ENCODE data around the gene TMEM244. TPM values are rescaled to one million over a fixed set of nuclear protein-coding genes. Genes with fewer than 3 reads are reported as not detected.
"Not testable (repeated sequence)": the region's sequence is repeated elsewhere in the genome, so short reads cannot be mapped to it uniquely, and the experiment has no call there.

Gene TMEM244
- total RNA-seq, 2 donors from 2014 or later: not detected

GRCh38 chr6:129886401-129887155, 25.5 kb upstream of the TMEM244 start:
- no peaks in the 10 kb centered on the region for H3K27me3 Mint-ChIP-seq (ENCODE audit: low read depth)
- H3K4me1 Mint-ChIP-seq (ENCODE audit: low read depth): peaks cover 20% of the 10 kb centered on the region
- H3K4me3 Mint-ChIP-seq: no peak overlapping the region
- no peak for ATAC-seq (replicated peaks in 1 of 2)
- H3K9me3 Mint-ChIP-seq: no peaks in the 10 kb centered on the region
- no peak for DNase-seq
- H3K27ac Mint-ChIP-seq: no peak overlapping the region
- peaks cover 0 to 6% of the 10 kb centered on the region in 2 donors for H3K36me3 Mint-ChIP-seq (ENCODE audit: insufficient read depth in 2 of 2)

DNA sequence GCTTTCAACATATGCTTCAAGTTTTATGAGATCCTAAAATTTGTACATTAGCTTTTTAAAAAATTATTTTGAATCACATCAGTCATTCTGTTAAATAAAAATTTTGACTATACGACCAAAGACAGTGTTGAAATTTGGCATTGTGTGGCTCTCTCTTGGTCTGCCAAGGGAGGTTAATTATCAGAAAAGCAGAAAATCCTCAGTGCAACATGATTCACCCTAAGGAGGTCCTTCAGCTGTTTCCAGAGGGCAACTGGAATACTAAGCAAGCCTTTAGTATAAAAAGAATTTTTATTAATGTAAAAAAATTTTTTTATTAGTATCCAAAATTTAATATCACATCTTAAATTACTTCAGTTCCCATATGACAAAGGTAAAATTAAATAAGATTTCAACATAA, 23.1 kb upstream of the TMEM244 start:
- H3K4me3 Mint-ChIP-seq: no peak overlapping the region
- H3K27ac Mint-ChIP-seq: no peak overlapping the region
- peaks cover 10% of the 10 kb centered on the region for H3K4me1 Mint-ChIP-seq (ENCODE audit: low read depth)
- DNase-seq: no peak
- no peak for ATAC-seq (replicated peaks in 1 of 2)
- H3K27me3 Mint-ChIP-seq (ENCODE audit: low read depth): no peaks in the 10 kb centered on the region
- peaks cover 2 to 10% of the 10 kb centered on the region in 2 donors for H3K36me3 Mint-ChIP-seq (ENCODE audit: insufficient read depth in 2 of 2)
- H3K9me3 Mint-ChIP-seq: peaks cover 0 to 1% of the 10 kb centered on the region in 2 donors

GRCh38 chr6:129882510-129883023, 21.5 kb upstream of the TMEM244 start:
- peaks cover 10% of the 10 kb centered on the region for H3K4me1 Mint-ChIP-seq (ENCODE audit: low read depth)
- H3K4me3 Mint-ChIP-seq: peak overlapping the region; percentile 18 to 28
- H3K27me3 Mint-ChIP-seq (ENCODE audit: low read depth): no peaks in the 10 kb centered on the region
- ATAC-seq (replicated peaks in 1 of 2) (no peak), DNase-seq (no peak)
- H3K27ac Mint-ChIP-seq: peak overlapping the region; percentile 8
- peaks cover 6 to 10% of the 10 kb centered on the region in 2 donors for H3K36me3 Mint-ChIP-seq (ENCODE audit: insufficient read depth in 2 of 2)
- H3K9me3 Mint-ChIP-seq: peaks cover 0 to 4% of the 10 kb centered on the region in 2 donors

DNA sequence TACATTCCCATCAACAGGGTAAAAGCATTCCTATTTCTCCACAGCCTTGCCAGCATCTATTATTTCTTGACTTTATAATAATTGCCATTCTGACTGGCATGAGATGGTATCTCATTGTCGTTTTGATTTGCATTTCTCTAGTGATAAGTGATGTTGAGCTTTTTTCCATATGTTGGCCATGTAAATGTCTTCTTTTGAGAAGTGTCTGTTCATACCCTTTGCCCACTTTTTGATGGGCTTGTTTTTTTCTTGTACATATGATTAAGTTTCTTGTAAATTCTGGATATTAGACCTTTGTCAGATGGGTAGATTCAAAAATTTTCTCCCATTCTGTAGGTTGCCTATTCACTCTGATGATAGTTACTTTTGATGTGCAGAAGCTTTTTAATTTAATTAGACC, 16.8 kb upstream of the TMEM244 start:
- not testable (repeated sequence) for ATAC-seq (replicated peaks in 1 of 2); H3K27ac Mint-ChIP-seq; H3K9me3 Mint-ChIP-seq; H3K4me3 Mint-ChIP-seq; H3K36me3 Mint-ChIP-seq (ENCODE audit: insufficient read depth in 2 of 2); DNase-seq; H3K27me3 Mint-ChIP-seq (ENCODE audit: low read depth)
- peaks cover 21% of the 10 kb centered on the region for H3K4me1 Mint-ChIP-seq (ENCODE audit: low read depth)

DNA sequence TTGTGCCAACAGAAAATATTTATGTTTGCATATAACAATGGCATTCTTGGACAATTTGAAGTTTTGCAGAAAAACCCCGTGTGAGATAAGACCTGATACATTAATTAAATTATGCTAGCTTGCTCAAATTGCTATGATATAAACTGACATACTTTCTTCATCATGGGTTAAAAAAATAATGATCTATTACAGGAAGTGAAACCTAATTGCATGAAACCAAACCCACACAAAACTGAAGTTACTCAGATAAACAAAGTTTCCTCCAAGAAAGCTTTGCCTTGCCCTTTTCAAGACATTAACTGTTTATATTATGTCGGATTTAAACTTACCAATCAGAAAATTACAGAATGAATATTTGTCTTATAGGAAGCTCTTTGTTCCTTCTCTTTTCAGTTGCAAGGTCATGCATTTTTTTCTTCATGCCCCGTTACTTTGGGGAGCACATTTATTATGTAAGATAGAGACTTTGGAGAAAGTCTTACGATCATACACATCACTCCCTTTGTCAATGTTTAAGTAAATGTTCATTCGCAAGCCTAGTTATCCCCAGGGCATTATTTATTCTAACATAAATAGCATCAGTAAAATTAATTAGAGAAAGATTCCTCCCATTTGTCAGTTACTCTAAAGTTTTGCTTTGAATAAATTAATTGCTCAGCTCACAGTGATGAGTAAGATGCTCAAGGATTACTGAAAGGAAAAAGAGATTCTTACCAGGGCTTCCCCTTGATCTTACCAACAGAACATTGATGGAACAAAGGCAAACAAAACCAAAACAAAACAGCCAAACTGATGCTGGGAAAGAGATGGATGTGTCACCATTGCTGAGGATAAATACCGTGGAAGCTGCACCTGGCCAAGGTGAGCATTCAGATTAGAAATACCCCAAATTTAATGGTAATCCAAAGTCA, 14.8 kb upstream of the TMEM244 start:
- H3K27ac Mint-ChIP-seq: peak overlapping the region; percentile 55
- ATAC-seq (replicated peaks in 1 of 2) (peak in 1 of 2 donors; percentile 51), DNase-seq (no peak)
- peaks cover 2 to 6% of the 10 kb centered on the region in 2 donors for H3K36me3 Mint-ChIP-seq (ENCODE audit: insufficient read depth in 2 of 2)
- no peaks in the 10 kb centered on the region for H3K27me3 Mint-ChIP-seq (ENCODE audit: low read depth)
- H3K9me3 Mint-ChIP-seq: peaks cover 0 to 2% of the 10 kb centered on the region in 2 donors
- peaks cover 13% of the 10 kb centered on the region for H3K4me1 Mint-ChIP-seq (ENCODE audit: low read depth)
- peak overlapping the region; percentile 21 to 27 for H3K4me3 Mint-ChIP-seq

DNA sequence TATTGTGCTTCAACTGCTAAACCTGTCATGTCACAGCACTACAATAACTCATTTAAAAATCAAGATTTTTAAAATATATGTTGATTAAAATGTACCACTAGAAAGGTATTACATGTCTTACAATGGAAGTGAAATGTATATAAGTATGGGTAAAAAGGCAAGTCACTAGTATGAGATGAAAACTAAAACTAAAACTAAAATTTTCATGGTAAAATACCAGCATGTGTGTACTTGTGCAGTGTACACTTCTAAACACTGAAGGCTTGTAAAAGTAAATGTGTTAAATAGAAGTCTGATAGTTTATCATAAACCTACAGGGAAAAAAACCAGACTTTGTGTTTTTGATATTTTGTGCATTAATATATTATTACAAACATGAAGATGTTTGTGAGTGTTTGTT, 13.7 kb upstream of the TMEM244 start:
- ATAC-seq (replicated peaks in 1 of 2) (no peak), DNase-seq (no peak)
- Mint-ChIP-seq H3K27me3 (ENCODE audit: low read depth) (no peaks in the 10 kb centered on the region), H3K36me3 (ENCODE audit: insufficient read depth in 2 of 2) (peaks cover 0 to 6% of the 10 kb centered on the region in 2 donors), H3K4me3 (no peak overlapping the region), H3K4me1 (ENCODE audit: low read depth) (peaks cover 13% of the 10 kb centered on the region), H3K27ac (no peak overlapping the region), H3K9me3 (peaks cover 0 to 2% of the 10 kb centered on the region in 2 donors)

DNA sequence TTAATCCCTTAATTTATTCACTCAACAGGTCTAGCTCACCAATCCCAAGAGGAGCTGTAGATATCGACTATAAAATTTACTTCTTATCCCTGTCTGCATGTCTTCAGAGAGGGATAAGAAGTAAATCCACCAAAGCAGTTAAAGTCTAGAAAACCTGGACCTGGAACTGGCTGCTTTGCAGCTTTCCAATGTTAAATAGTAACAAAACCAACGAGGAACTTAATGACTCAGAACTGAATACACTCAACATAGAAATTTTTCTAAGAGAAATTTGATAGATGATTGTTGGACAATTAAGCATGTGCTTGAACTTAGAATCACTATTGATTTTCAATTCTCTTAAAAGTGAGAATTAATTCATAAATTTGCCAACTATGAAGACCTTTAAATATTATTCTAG, 11.5 kb upstream of the TMEM244 start:
- H3K27me3 Mint-ChIP-seq (ENCODE audit: low read depth): no peaks in the 10 kb centered on the region
- peaks cover 13% of the 10 kb centered on the region for H3K4me1 Mint-ChIP-seq (ENCODE audit: low read depth)
- H3K36me3 Mint-ChIP-seq (ENCODE audit: insufficient read depth in 2 of 2): no peaks in the 10 kb centered on the region
- no peaks in the 10 kb centered on the region for H3K9me3 Mint-ChIP-seq
- DNase-seq: no peak
- no peak overlapping the region for H3K4me3 Mint-ChIP-seq
- no peak overlapping the region for H3K27ac Mint-ChIP-seq
- no peak for ATAC-seq (replicated peaks in 1 of 2)

- peaks cover 12% of the 10 kb centered on the region for H3K4me1 Mint-ChIP-seq (ENCODE audit: low read depth)
- no peaks in the 10 kb centered on the region for H3K36me3 Mint-ChIP-seq (ENCODE audit: insufficient read depth in 2 of 2)
- ATAC-seq (replicated peaks in 1 of 2): no peak
- H3K27ac Mint-ChIP-seq: no peak overlapping the region
- no peaks in the 10 kb centered on the region for H3K9me3 Mint-ChIP-seq
- DNase-seq: no peak
- no peaks in the 10 kb centered on the region for H3K27me3 Mint-ChIP-seq (ENCODE audit: low read depth)
- H3K4me3 Mint-ChIP-seq: no peak overlapping the region
These were observed 10.1 kb upstream of the TMEM244 start for GRCh38 chr6:129871221-129871620.

- ATAC-seq (replicated peaks in 1 of 2) (no peak), DNase-seq (no peak)
- Mint-ChIP-seq H3K9me3 (no peaks in the 10 kb centered on the region), H3K4me3 (no peak overlapping the region), H3K27me3 (ENCODE audit: low read depth) (no peaks in the 10 kb centered on the region), H3K27ac (no peak overlapping the region), H3K36me3 (ENCODE audit: insufficient read depth in 2 of 2) (no peaks in the 10 kb centered on the region), H3K4me1 (ENCODE audit: low read depth) (no peaks in the 10 kb centered on the region)
These were observed 6.3 kb upstream of the TMEM244 start for GRCh38 chr6:129867403-129867802.

GRCh38 chr6:129866688-129867087, 5.6 kb upstream of the TMEM244 start:
- H3K9me3 Mint-ChIP-seq: no peaks in the 10 kb centered on the region
- H3K27ac Mint-ChIP-seq: peak overlapping the region; percentile 87
- H3K4me1 Mint-ChIP-seq (ENCODE audit: low read depth): peaks cover 4% of the 10 kb centered on the region
- ATAC-seq (replicated peaks in 1 of 2) (no peak), DNase-seq (no peak)
- H3K27me3 Mint-ChIP-seq (ENCODE audit: low read depth): no peaks in the 10 kb centered on the region
- H3K36me3 Mint-ChIP-seq (ENCODE audit: insufficient read depth in 2 of 2): no peaks in the 10 kb centered on the region
- no peak overlapping the region for H3K4me3 Mint-ChIP-seq

DNA sequence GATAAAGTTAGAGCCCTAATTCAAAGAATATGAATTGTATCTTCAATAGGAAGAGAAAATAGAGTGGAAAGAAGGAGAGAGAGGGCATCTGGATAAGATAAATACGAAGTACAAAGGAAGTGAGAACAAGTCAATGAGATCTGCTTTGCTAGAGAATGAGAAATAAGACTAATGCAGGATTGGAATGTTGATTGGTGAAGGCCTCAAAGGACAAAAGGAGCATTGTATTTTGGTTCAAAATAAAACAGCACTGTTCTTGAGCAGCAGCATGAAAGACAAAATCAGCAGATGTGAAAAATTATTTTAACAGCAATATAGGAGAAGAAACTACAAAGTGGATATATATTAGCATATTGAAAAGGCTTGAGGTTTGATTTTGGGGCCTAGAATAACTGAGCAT, 5.1 kb upstream of the TMEM244 start:
- Mint-ChIP-seq H3K36me3 (ENCODE audit: insufficient read depth in 2 of 2) (no peaks in the 10 kb centered on the region), H3K4me1 (ENCODE audit: low read depth) (peaks cover 8% of the 10 kb centered on the region), H3K4me3 (no peak overlapping the region), H3K9me3 (no peaks in the 10 kb centered on the region), H3K27ac (peak overlapping the region; percentile 87), H3K27me3 (ENCODE audit: low read depth) (no peaks in the 10 kb centered on the region)
- ATAC-seq (replicated peaks in 1 of 2) (no peak), DNase-seq (no peak)

DNA sequence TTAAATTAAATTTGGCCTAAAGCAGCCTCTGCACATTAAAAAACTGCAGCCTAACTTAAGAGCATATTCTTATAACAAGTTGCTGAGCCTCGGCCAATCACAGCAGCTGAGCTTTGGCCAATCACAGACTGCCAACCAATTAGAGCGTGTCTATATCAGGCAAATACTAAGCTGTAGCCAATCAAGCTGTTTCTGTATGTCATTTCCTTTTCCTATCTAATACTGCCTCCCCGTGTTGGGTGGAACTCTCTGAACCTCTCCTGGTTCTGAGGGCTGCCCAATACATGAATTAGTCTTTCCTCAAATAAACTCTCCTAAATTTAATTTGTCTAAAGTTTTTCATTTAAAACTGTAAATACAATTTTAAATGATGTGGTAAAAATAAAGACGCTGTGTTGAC, 3.9 kb upstream of the TMEM244 start:
- Mint-ChIP-seq H3K4me1 (ENCODE audit: low read depth) (peaks cover 17% of the 10 kb centered on the region), H3K4me3 (no peak overlapping the region), H3K27ac (no peak overlapping the region), H3K9me3 (no peaks in the 10 kb centered on the region), H3K36me3 (ENCODE audit: insufficient read depth in 2 of 2) (no peaks in the 10 kb centered on the region), H3K27me3 (ENCODE audit: low read depth) (no peaks in the 10 kb centered on the region)
- DNase-seq: no peak
- ATAC-seq (replicated peaks in 1 of 2): no peak

DNA sequence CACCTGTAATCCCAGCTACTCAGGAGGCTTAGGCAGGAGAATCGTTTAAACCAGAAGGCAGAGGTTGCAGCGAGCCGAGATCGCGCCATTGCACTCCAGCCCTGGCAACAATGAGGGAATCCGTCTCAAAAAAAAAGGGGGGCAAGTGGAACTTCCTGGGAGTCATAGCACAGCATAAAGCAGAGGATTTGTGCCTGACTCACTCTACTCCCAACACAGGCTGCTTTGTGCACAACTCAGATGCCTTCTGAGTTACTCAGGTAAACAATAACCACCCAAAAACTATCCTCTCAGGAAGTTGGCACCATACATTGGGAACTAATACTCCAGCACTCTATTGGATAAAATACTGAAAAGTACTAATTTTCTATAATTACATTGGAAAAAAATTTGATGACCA, 2.5 kb upstream of the TMEM244 start:
- Mint-ChIP-seq H3K27me3 (ENCODE audit: low read depth) (no peaks in the 10 kb centered on the region), H3K4me1 (ENCODE audit: low read depth) (peaks cover 17% of the 10 kb centered on the region), H3K36me3 (ENCODE audit: insufficient read depth in 2 of 2) (no peaks in the 10 kb centered on the region), H3K4me3 (no peak overlapping the region), H3K27ac (no peak overlapping the region), H3K9me3 (no peaks in the 10 kb centered on the region)
- no peak for DNase-seq
- ATAC-seq (replicated peaks in 1 of 2): no peak
